Astrocyte (in vitro differentiated cells and primary cell): ENCODE data around the gene ERFL. TPM values are rescaled to one million over a fixed set of nuclear protein-coding genes. Genes with fewer than 3 reads are reported as not detected.

Source experiments
- DNase-seq: peaks from one replicate; pipeline ENCODE4 v3.0.0-alpha.2; 2010; ENCODE audit warnings: low read depth
- FAIRE-seq: peaks from 2 replicates; lab custom pipeline; 2011; peaks lifted over from hg19 to GRCh38; lab: Jason Lieb, UNC
- H2AFZ ChIP-seq: 2 replicates; pipeline ENCODE4 v1.6.0; 2012; ENCODE audit warnings: low read depth, low read length, inconsistent platforms
- H3K27ac ChIP-seq: 2 replicates; pipeline ENCODE4 v1.5.1; 2011; ENCODE audit warnings: low read depth, low read length, inconsistent platforms
- H3K27me3 ChIP-seq: 2 replicates; pipeline ENCODE4 v1.6.0; 2011; ENCODE audit warnings: low read length, inconsistent platforms; ENCODE audit not compliant: insufficient read depth
- H3K36me3 ChIP-seq: 2 replicates; pipeline ENCODE4 v1.5.1; 2011; ENCODE audit warnings: low read length, inconsistent platforms; ENCODE audit not compliant: insufficient read depth
- H3K4me1 ChIP-seq: 2 replicates; pipeline ENCODE4 v1.5.1; 2011; ENCODE audit warnings: low read length, inconsistent platforms; ENCODE audit not compliant: insufficient read depth
- H3K4me2 ChIP-seq: 2 replicates; pipeline ENCODE4 v1.6.0; 2012; ENCODE audit warnings: low read length, inconsistent platforms
- H3K4me3 ChIP-seq: 2 replicates; pipeline ENCODE4 v1.5.1; 2011; ENCODE audit warnings: low read depth, mild to moderate bottlenecking, low read length, inconsistent platforms; ENCODE audit not compliant: insufficient read depth
- H3K79me2 ChIP-seq: 2 replicates; pipeline ENCODE4 v1.6.0; 2012; ENCODE audit warnings: mild to moderate bottlenecking, low read length, inconsistent platforms; ENCODE audit not compliant: insufficient read depth
- H3K9ac ChIP-seq: 2 replicates; pipeline ENCODE4 v1.6.0; 2012; ENCODE audit warnings: mild to moderate bottlenecking, low read length, inconsistent platforms
- H3K9me3 ChIP-seq: 2 replicates; pipeline ENCODE4 v1.5.1; 2012; ENCODE audit warnings: low read depth, mild to moderate bottlenecking, low read length, inconsistent platforms; ENCODE audit not compliant: insufficient read depth
- H4K20me1 ChIP-seq: 2 replicates; pipeline ENCODE4 v1.6.0; 2012; ENCODE audit warnings: low read length, inconsistent platforms; ENCODE audit not compliant: insufficient read depth
- H3K27ac Mint-ChIP-seq: one replicate; pipeline ENCODE4 v1.8.0; 2021; ENCODE audit warnings: mild to moderate bottlenecking, mixed read lengths; ENCODE audit not compliant: unreplicated experiment
- H3K27me3 Mint-ChIP-seq: one replicate; pipeline ENCODE4 v1.8.0; 2021; ENCODE audit warnings: low read depth, mixed read lengths; ENCODE audit not compliant: unreplicated experiment
- H3K36me3 Mint-ChIP-seq: one replicate; pipeline ENCODE4 v1.8.0; 2021; ENCODE audit warnings: low read depth, mixed read lengths; ENCODE audit not compliant: unreplicated experiment
- H3K4me1 Mint-ChIP-seq: one replicate; pipeline ENCODE4 v1.8.0; 2021; ENCODE audit warnings: low read depth, mixed read lengths; ENCODE audit not compliant: unreplicated experiment
- H3K4me3 Mint-ChIP-seq: one replicate; pipeline ENCODE4 v1.8.0; 2021; ENCODE audit warnings: mild to moderate bottlenecking, moderate library complexity, mixed read lengths; ENCODE audit not compliant: unreplicated experiment
- H3K9me3 Mint-ChIP-seq: one replicate; pipeline ENCODE4 v1.8.0; 2021; ENCODE audit warnings: mild to moderate bottlenecking, mixed read lengths; ENCODE audit not compliant: unreplicated experiment
- CTCF ChIP-seq: IDR thresholded peaks from 2 replicates; pipeline ENCODE4 v1.5.1; 2011; ENCODE audit warnings: low read depth, mild to moderate bottlenecking, inconsistent platforms, low read length, moderate library complexity; ENCODE audit not compliant: insufficient read depth
- EZH2 ChIP-seq: IDR thresholded peaks from 2 replicates; pipeline ENCODE4 v1.6.1; 2012; ENCODE audit warnings: mild to moderate bottlenecking, low read length, inconsistent platforms; ENCODE audit not compliant: insufficient read depth
- total RNA-seq: library from RNA; stranded (reverse); gene quantifications from 2 replicates; pipeline ENCODE4 v1.2.1, GENCODE V29; 2021

The ERFL gene
- total RNA-seq, 1 donor from 2014 or later = 0.41 TPM

GRCh38 chr19:41933693-41934426, 5.6 kb upstream of the ERFL start:
- peaks cover 15% of the 10 kb centered on the region for H3K4me1 ChIP-seq
- H3K4me1 Mint-ChIP-seq = peaks cover 21% of the 10 kb centered on the region

GRCh38 chr19:41932720-41933332, 4.6 kb upstream of the ERFL start:
- no peaks in the 10 kb centered on the region for H3K79me2 ChIP-seq
- Mint-ChIP-seq H3K9me3 (peaks cover 5% of the 10 kb centered on the region), H3K36me3 (peaks cover 2% of the 10 kb centered on the region), H3K27ac (no peak overlapping the region), H3K27me3 (peaks cover 69% of the 10 kb centered on the region), H3K4me1 (peaks cover 21% of the 10 kb centered on the region), H3K4me3 (no peak overlapping the region)
- H3K9ac ChIP-seq = no peak overlapping the region
- peaks cover 27% of the 10 kb centered on the region for H4K20me1 ChIP-seq
- no peak overlapping the region for H2AFZ ChIP-seq
- peaks cover 15% of the 10 kb centered on the region for H3K4me1 ChIP-seq
- FAIRE-seq (no peak), DNase-seq (no peak)
- H3K27me3 ChIP-seq = peaks cover 75% of the 10 kb centered on the region
- H3K4me2 ChIP-seq = no peak overlapping the region
- no peak overlapping the region for H3K27ac ChIP-seq
- no peak overlapping the region for H3K4me3 ChIP-seq
- H3K9me3 ChIP-seq = peaks cover 2% of the 10 kb centered on the region
- TF ChIP-seq EZH2 (peak; percentile 19), CTCF (no peak)
- H3K36me3 ChIP-seq = no peaks in the 10 kb centered on the region

More at GRCh38 chr19:41933693-41934426, 5.6 kb upstream of the ERFL start:
- peak overlapping the region; percentile 7 for H3K27ac Mint-ChIP-seq
- Histone ChIP-seq H4K20me1 (peaks cover 26% of the 10 kb centered on the region), H3K79me2 (no peaks in the 10 kb centered on the region), H2AFZ (no peak overlapping the region), H3K4me3 (no peak overlapping the region), H3K36me3 (no peaks in the 10 kb centered on the region), H3K27me3 (peaks cover 73% of the 10 kb centered on the region), H3K9me3 (peaks cover 2% of the 10 kb centered on the region), H3K27ac (no peak overlapping the region), H3K4me2 (no peak overlapping the region), H3K9ac (no peak overlapping the region)
- FAIRE-seq (no peak), DNase-seq (no peak)
- no peak overlapping the region for H3K4me3 Mint-ChIP-seq
- H3K27me3 Mint-ChIP-seq = peaks cover 67% of the 10 kb centered on the region
- peaks cover 5% of the 10 kb centered on the region for H3K9me3 Mint-ChIP-seq
- TF ChIP-seq EZH2 (no peak), CTCF (no peak)
- peaks cover 2% of the 10 kb centered on the region for H3K36me3 Mint-ChIP-seq
